ENCODE results near the gene RASEF. TPM values are rescaled to one million over a fixed set of nuclear protein-coding genes. Genes with fewer than 3 reads are reported as not detected.

The RASEF gene
- total and polyA plus RNA-seq, 10 of the 15 experiments (the other 5 are each of a cell fraction or from before 2014, with no cell fraction given) = under 0.01 to 0.04 (median 0.01) TPM; not detected in 7

DNA sequence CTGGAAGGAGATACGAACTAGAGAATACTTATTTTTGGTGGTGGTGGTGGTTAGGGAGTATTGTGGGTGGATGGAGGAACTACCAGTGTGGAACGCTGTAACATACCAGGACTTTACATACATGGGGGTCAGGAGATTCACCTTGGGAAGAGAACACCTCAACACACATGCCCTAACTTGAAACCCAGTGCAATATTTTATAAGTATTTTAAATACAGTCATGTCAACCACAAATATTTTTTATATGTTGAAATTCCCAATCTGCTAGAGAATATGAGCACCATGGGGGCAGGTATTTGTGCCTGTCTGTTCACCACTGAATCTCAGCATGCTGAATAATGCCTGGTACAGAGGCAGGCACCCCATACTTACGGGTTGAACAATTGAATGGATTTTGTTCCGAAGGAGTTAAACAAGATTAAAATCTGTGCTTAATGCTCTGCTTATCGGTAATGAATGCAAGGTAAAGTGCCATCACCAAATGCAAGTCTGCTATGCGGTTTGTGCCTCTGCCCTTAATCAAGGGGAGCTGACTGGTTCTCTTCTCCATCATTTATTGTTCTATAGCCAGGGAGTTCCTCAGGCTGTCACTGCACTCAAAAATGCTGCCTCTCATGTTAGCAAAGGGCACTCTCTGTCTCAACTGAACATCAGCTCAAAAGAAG, 65.3 kb downstream of the RASEF start:
- POLR2A ChIA-PET = no interaction called here
- CTCF ChIA-PET = no interaction called here

DNA sequence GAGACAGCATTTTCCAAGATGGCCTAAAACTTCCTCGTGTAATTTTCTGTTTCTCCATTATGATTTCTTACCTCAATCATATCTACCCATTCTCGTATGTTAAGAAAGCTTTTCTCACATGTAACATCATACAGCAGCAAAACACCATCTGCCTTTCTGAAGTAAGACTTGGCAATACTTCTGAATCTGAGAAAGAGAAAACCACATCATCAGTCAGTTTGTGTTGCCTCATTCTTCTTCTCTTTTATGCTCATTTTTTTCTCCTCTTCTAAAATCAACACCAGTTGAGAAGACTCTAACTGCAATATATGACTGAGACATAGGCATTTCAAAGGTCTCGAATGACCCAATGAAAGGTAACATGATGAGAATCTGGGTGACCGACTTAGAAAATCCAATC, 66.0 kb downstream of the RASEF start:
- no peaks in the 10 kb centered on the region for H4K20me1 ChIP-seq (ENCODE audit: control insufficient read depth, insufficient read depth)
- BruUV-seq (replicated peaks) = no TSS peak
- no peak overlapping the region for H3K4me2 ChIP-seq (ENCODE audit: control insufficient read depth, insufficient read depth)
- ChIA-PET SMC1A (ENCODE audit: uncharacterized antibody, unreplicated experiment) (no interaction called here), POLR2A (no interaction called here), RAD21 (ENCODE audit: unreplicated experiment) (no interaction called here), CTCF (no interaction called here)
- WGBS (ENCODE audit: insufficient coverage, insufficient replicate concordance, low lambda C conversion rate, missing lambda C conversion rate) = 17% methylated on average over 4 of the region's 4 CpGs
- no peaks in the 10 kb centered on the region for H3K4me1 ChIP-seq (ENCODE audit: control insufficient read depth, insufficient read depth, low read length)
- no peaks in the 10 kb centered on the region for H3K27me3 ChIP-seq (replicated peaks in 1 of 2; ENCODE audit: control insufficient read depth in 2 of 2, insufficient read depth in 2 of 2, low read length in 1 of 2)
- H3K9me3 ChIP-seq (replicated peaks; ENCODE audit: control insufficient read depth, insufficient read depth, low read length) = no peaks in the 10 kb centered on the region
- no peak overlapping the region for H2AFZ ChIP-seq (ENCODE audit: control insufficient read depth, low read depth, low read length)
- DNase-seq (ENCODE audit: low read depth, low spot score) (no peak), ATAC-seq (no peak), FAIRE-seq (no peak)
- no peak overlapping the region for H3K4me3 ChIP-seq
- H3K36me3 ChIP-seq (ENCODE audit: control insufficient read depth in 2 of 2, insufficient read depth in 2 of 2, low read length in 1 of 2) = no peaks in the 10 kb centered on the region
- no peak overlapping the region for H3K9ac ChIP-seq (ENCODE audit: control insufficient read depth, insufficient read depth, low read length)
- no peaks in the 10 kb centered on the region for H3K79me2 ChIP-seq (ENCODE audit: control insufficient read depth, insufficient read depth, low read length)
- TF ChIP-seq GABPA (IDR thresholded peaks at IDR 0.05; ENCODE audit: low read depth) (no peak), STAT1 (conservative IDR thresholded peaks at IDR 0.05) (no peak), HDAC6 (IDR thresholded peaks at IDR 0.05; ENCODE audit: unreplicated experiment) (no peak)
- TF ChIP-seq, protein P1, sequence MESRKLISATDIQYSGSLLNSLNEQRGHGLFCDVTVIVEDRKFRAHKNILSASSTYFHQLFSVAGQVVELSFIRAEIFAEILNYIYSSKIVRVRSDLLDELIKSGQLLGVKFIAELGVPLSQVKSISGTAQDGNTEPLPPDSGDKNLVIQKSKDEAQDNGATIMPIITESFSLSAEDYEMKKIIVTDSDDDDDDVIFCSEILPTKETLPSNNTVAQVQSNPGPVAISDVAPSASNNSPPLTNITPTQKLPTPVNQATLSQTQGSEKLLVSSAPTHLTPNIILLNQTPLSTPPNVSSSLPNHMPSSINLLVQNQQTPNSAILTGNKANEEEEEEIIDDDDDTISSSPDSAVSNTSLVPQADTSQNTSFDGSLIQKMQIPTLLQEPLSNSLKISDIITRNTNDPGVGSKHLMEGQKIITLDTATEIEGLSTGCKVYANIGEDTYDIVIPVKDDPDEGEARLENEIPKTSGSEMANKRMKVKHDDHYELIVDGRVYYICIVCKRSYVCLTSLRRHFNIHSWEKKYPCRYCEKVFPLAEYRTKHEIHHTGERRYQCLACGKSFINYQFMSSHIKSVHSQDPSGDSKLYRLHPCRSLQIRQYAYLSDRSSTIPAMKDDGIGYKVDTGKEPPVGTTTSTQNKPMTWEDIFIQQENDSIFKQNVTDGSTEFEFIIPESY (IDR thresholded peaks at IDR 0.05) = no peak
- no peak overlapping the region for H3K27ac ChIP-seq (ENCODE audit: control insufficient read depth, insufficient read depth)
- intact Hi-C loops (cut with micrococcal nuclease; ENCODE audit: unreplicated experiment) (no loop called here), in situ Hi-C loops (cut with MboI) (no loop called here)

More for the DNA sequence above, 65.3 kb downstream of the RASEF start:
- no peaks in the 10 kb centered on the region for H3K9me3 ChIP-seq (replicated peaks; ENCODE audit: control insufficient read depth, insufficient read depth, low read length)
- no peaks in the 10 kb centered on the region for H3K27me3 ChIP-seq (replicated peaks in 1 of 2; ENCODE audit: control insufficient read depth in 2 of 2, insufficient read depth in 2 of 2, low read length in 1 of 2)
- H2AFZ ChIP-seq (ENCODE audit: control insufficient read depth, low read depth, low read length) = no peak overlapping the region
- DNase-seq (ENCODE audit: low read depth, low spot score) = no peak
- H4K20me1 ChIP-seq (ENCODE audit: control insufficient read depth, insufficient read depth) = no peaks in the 10 kb centered on the region
- no peak overlapping the region for H3K27ac ChIP-seq (ENCODE audit: control insufficient read depth, insufficient read depth)
- H3K4me3 ChIP-seq = no peak overlapping the region
- no peak overlapping the region for H3K4me2 ChIP-seq (ENCODE audit: control insufficient read depth, insufficient read depth)
- FAIRE-seq = no peak
- WGBS (ENCODE audit: insufficient coverage, insufficient replicate concordance, low lambda C conversion rate, missing lambda C conversion rate) = 33% methylated on average over 6 of the region's 6 CpGs
- H3K4me1 ChIP-seq (ENCODE audit: control insufficient read depth, insufficient read depth, low read length) = no peaks in the 10 kb centered on the region
- no peaks in the 10 kb centered on the region for H3K79me2 ChIP-seq (ENCODE audit: control insufficient read depth, insufficient read depth, low read length)
- ChIA-PET SMC1A (ENCODE audit: uncharacterized antibody, unreplicated experiment) (no interaction called here), RAD21 (ENCODE audit: unreplicated experiment) (no interaction called here)
- no peak for ATAC-seq
- no peak for TF ChIP-seq SPI1 (IDR thresholded peaks at IDR 0.05; ENCODE audit: borderline replicate concordance, insufficient read depth, low read depth, low read length)
- no peak for TF ChIP-seq GATAD2B (conservative IDR thresholded peaks at IDR 0.05; ENCODE audit: low read depth)
- no peak for TF ChIP-seq NFYB (IDR thresholded peaks at IDR 0.05; ENCODE audit: insufficient read depth, low read depth, low read length)
- no peaks in the 10 kb centered on the region for H3K36me3 ChIP-seq (ENCODE audit: control insufficient read depth in 2 of 2, insufficient read depth in 2 of 2, low read length in 1 of 2)
- BruUV-seq (replicated peaks) = no TSS peak
- intact Hi-C loops (cut with micrococcal nuclease; ENCODE audit: unreplicated experiment) = no loop called here
- no peak overlapping the region for H3K9ac ChIP-seq (ENCODE audit: control insufficient read depth, insufficient read depth, low read length)
- in situ Hi-C loops (cut with MboI) = no loop called here
